HL-60 (cell line): ENCODE results near the gene NPW.

ENCODE experiments used
- DNase-seq, 2 experiments: peaks; one replicate each; pipeline ENCODE4 v3.0.0-alpha.2; 2010 to 2020; ENCODE audit warnings: low read depth in 1 of 2, low spot score in 1 of 2
- H3K27ac ChIP-seq: fragments of 250-450 bp; sonication (Bioruptor Pico); replicated peaks from 2 replicates; pipeline ENCODE4 v1.5.1; 2020; ENCODE audit warnings: mild to moderate bottlenecking, moderate library complexity
- H3K27me3 ChIP-seq: fragments of 250-450 bp; sonication (Bioruptor Pico); 2 replicates; pipeline ENCODE4 v1.5.1; 2021; ENCODE audit warnings: mild to moderate bottlenecking, moderate library complexity; ENCODE audit not compliant: insufficient read depth, poor library complexity, severe bottlenecking
- H3K4me3 ChIP-seq: replicated peaks from 2 replicates; pipeline ENCODE4 v1.5.1; 2011; ENCODE audit warnings: mild to moderate bottlenecking, control low read depth, low read length; ENCODE audit not compliant: insufficient read depth
- CTCF ChIP-seq: IDR thresholded peaks from one replicate; pipeline ENCODE4 v1.5.1; 2011; ENCODE audit warnings: low read length, control low read depth, inconsistent platforms; ENCODE audit not compliant: insufficient read depth
- GABPA ChIP-seq: IDR thresholded peaks from 2 replicates; pipeline ENCODE4 v1.6.1; 2012; ENCODE audit warnings: low read depth
- POLR2AphosphoS5 ChIP-seq: IDR thresholded peaks from 2 replicates; pipeline ENCODE4 v1.6.1; 2012; ENCODE audit warnings: low read depth
- REST ChIP-seq: IDR thresholded peaks from 2 replicates; pipeline ENCODE4 v1.6.1; 2012; ENCODE audit warnings: low read depth; ENCODE audit not compliant: insufficient replicate concordance
- SPI1 ChIP-seq: IDR thresholded peaks from 2 replicates; pipeline ENCODE4 v1.6.1; 2012; ENCODE audit warnings: low read depth, mild to moderate bottlenecking, borderline replicate concordance

NPW gene

GRCh38 chr16:1997494-1998359 is 21.9 kb upstream of the NPW start:
- H3K27ac ChIP-seq, result no peak overlapping the region
- DNase-seq, result no peak
- no peak overlapping the region for H3K4me3 ChIP-seq
- TF ChIP-seq REST (no peak), GABPA (no peak), SPI1 (no peak), POLR2AphosphoS5 (no peak), CTCF (no peak)
- H3K27me3 ChIP-seq, result no peaks in the 10 kb centered on the region

- TF ChIP-seq REST, result no peak
- H3K27me3 ChIP-seq, result no peaks in the 10 kb centered on the region
- H3K27ac ChIP-seq, result no peak overlapping the region
- H3K4me3 ChIP-seq, result no peak overlapping the region
- no peak for DNase-seq
Measured at GRCh38 chr16:1998360-1998835, 21.2 kb upstream of the NPW start.

- H3K27ac ChIP-seq, result no peak overlapping the region
- no peak for DNase-seq
- no peak for TF ChIP-seq GABPA
- TF ChIP-seq SPI1, result no peak
- TF ChIP-seq CTCF, result no peak
- TF ChIP-seq REST, result no peak
- TF ChIP-seq POLR2AphosphoS5, result no peak
- H3K4me3 ChIP-seq, result no peak overlapping the region
- H3K27me3 ChIP-seq, result no peaks in the 10 kb centered on the region
Measured at GRCh38 chr16:1998852-1999801, 20.5 kb upstream of the NPW start.
